ENCODE results near the gene SCD5. TPM values are rescaled to one million over a fixed set of nuclear protein-coding genes. Genes with fewer than 3 reads are reported as not detected.

Gene SCD5
- total and polyA plus RNA-seq, 9 of the 15 experiments (the other 6 are each of a cell fraction or from before 2014, with no cell fraction given), result 0.01 to 0.20 (median 0.03) TPM; not detected in 5

GRCh38 chr4:82688091-82688795 is 110.4 kb downstream of the SCD5 start:
- Histone ChIP-seq H3K4me2 (ENCODE audit: insufficient read depth, low read length) (no peak overlapping the region), H3K4me3 (no peak overlapping the region), H4K20me1 (replicated peaks; ENCODE audit: control insufficient read depth, insufficient read depth, low read length) (no peaks in the 10 kb centered on the region), H3K9me1 (ENCODE audit: control insufficient read depth, insufficient read depth, low read length) (no peaks in the 10 kb centered on the region), H3K36me3 (ENCODE audit: control insufficient read depth, insufficient read depth, low read length) (no peaks in the 10 kb centered on the region), H3K27ac (ENCODE audit: extremely low read depth, low read depth, low read length) (no peak overlapping the region), H3K79me2 (ENCODE audit: control insufficient read depth, insufficient read depth, low read length) (no peaks in the 10 kb centered on the region), H3K27me3 (ENCODE audit: control insufficient read depth in 2 of 2, insufficient read depth in 2 of 2, low read length in 2 of 2) (peaks cover 10 to 22% of the 10 kb centered on the region in 2 experiments; a peak in 4 of 5 replicates), H3K4me1 (replicated peaks in 1 of 2; ENCODE audit: control insufficient read depth in 2 of 2, insufficient read depth in 2 of 2, low read length in 2 of 2) (no peaks in the 10 kb centered on the region), H2AFZ (ENCODE audit: low read depth, low read length) (no peak overlapping the region), H3K9me3 (replicated peaks; ENCODE audit: control insufficient read depth, insufficient read depth, low read depth, low read length) (no peaks in the 10 kb centered on the region), H3K9ac (ENCODE audit: insufficient read depth in 1 of 2, low read depth in 2 of 2, low read length in 2 of 2) (no peak overlapping the region)
- ATAC-seq (no peak), DNase-seq (ENCODE audit: extremely low read depth in 1 of 4, low spot score in 3 of 4) (no peak), FAIRE-seq (no peak)
- in situ Hi-C loops (cut with MboI), result no loop called here
- intact Hi-C loops (cut with micrococcal nuclease), result no loop called here
- no TSS peak for BruUV-seq (replicated peaks)
- WGBS (ENCODE audit: insufficient coverage, low coverage, missing lambda C conversion rate), result 0% methylated on average over 6 of the region's 6 CpGs
- no peak for TF ChIP-seq PHF20 (IDR thresholded peaks at IDR 0.05; ENCODE audit: partially characterized antibody)
- no peak for TF ChIP-seq ZNF507 (tag; conservative IDR thresholded peaks at IDR 0.05)
- TF ChIP-seq SMARCC2 (IDR thresholded peaks at IDR 0.05; ENCODE audit: low read depth), result no peak
- TF ChIP-seq L3MBTL2 (IDR thresholded peaks at IDR 0.05), result no peak
- no peak for TF ChIP-seq TCF7L2 (IDR thresholded peaks at IDR 0.05; ENCODE audit: low read depth, low read length)
- TF ChIP-seq CBX5 (IDR thresholded peaks at IDR 0.05; ENCODE audit: borderline replicate concordance, low read depth), result no peak
- no peak for TF ChIP-seq ZNF121 (CRISPR knock-in tag; conservative IDR thresholded peaks at IDR 0.05)
- no peak for TF ChIP-seq ZNF347 (CRISPR knock-in tag; IDR thresholded peaks at IDR 0.05; ENCODE audit: low read depth)
- TF ChIP-seq MEF2A (IDR thresholded peaks at IDR 0.05; ENCODE audit: control insufficient read depth, low read depth, low read length), result no peak
- no peak for TF ChIP-seq ZBTB7A (IDR thresholded peaks at IDR 0.05; ENCODE audit: borderline replicate concordance, control insufficient read depth, low read depth, low read length)
- TF ChIP-seq SAFB (IDR thresholded peaks at IDR 0.05; ENCODE audit: borderline replicate concordance, low read depth, low read length), result no peak
- TF ChIP-seq OTX1 (CRISPR knock-in tag; IDR thresholded peaks at IDR 0.05), result no peak
- TF ChIP-seq ZNF239 (CRISPR knock-in tag; IDR thresholded peaks at IDR 0.05), result no peak
- no peak for TF ChIP-seq FOXJ2 (tag; IDR thresholded peaks at IDR 0.05)
- TF ChIP-seq MCM2 (IDR thresholded peaks at IDR 0.05; ENCODE audit: low read depth), result no peak
- ChIA-PET POLR2A (interaction anchor here (0.6 kb wide), 1 partner anchor 44 kb away, joined by 3 read pairs; no protein-coding TSS in a partner anchor), CTCF (ENCODE audit: low intra/inter-chr PET ratio) (no interaction called here)
